HG03469 (cell line): ENCODE data around the gene SUN5.
"Not testable (repeated sequence)": the region's sequence is repeated elsewhere in the genome, so short reads cannot be mapped to it uniquely, and the experiment has no call there.

Experiments used
- ATAC-seq: cut with Tn5 transposase; IDR thresholded peaks from one replicate; pipeline ENCODE4 v1.9.1; 2021; ENCODE audit warnings: mild to moderate bottlenecking, moderate library complexity, moderate number of reproducible peaks; ENCODE audit not compliant: unreplicated experiment

SUN5 gene

GRCh38 chr20:32965581-32966373 lies 38.5 kb downstream of the SUN5 start:
- ATAC-seq: no peak

GRCh38 chr20:32965115-32965514 lies 39.1 kb downstream of the SUN5 start:
- no peak for ATAC-seq

DNA sequence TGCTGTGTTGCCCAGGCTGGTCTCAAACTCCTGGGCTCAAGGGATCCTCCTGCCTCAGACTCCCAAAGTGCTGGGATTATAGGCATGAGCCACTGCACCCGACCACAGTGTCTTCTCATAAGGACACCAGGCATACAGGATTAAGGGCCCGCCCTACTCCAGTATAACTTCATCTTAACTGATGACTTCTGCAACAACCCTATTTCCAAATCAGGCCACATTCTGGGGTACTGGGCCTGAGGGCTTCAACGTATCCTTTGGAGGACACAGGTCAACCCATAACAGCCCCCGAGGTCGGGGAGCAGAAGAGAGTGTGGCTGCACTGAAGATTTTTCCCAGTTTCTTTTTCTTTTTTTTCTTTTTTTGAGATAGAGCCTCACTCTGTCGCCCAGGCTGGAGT lies 39.7 kb downstream of the SUN5 start:
- no peak for ATAC-seq

DNA sequence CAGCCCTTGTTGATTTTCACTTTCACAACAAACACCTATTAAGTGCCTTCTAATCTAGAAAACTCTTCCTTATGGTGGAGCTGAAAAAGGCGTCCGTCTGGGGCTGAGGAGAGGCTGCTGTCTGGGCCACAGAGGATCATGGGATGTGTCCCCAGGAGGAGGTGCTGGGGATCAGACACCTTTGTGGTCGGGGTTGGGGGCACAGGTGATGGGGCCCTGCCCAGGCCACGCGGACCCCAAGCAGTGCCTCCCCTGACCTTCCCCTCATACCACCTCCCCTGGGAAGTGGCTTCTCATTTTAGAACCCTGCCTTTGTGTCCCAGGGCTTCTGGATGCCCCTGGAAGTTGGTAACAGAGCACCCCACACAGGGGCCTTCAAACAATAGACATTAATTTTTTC lies 41.1 kb downstream of the SUN5 start:
- no peak for ATAC-seq

- ATAC-seq: not testable (repeated sequence)
These were observed 41.6 kb downstream of the SUN5 start for GRCh38 chr20:32962646-32963045.

DNA sequence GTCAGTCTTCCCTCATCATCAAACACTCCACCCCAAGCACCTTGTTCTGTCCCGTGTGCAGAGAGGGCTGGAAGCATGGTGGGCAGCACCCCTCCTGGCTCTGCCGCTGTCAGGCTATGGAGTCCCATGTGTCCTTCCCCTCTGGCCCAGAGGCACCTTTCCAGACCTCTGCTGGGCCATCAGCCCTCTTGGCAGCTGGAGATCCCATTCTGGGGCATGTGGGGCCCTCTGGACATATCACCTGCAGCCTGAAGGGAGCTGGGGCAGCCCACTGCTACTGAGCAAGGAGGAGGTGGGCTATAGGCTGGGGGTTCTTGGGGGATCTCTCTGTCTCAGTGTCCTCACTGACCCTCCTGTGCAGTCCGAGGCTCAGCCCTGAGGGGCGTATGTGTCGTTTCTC lies 42.2 kb downstream of the SUN5 start:
- no peak for ATAC-seq

- ATAC-seq: no peak
These were observed 43.1 kb downstream of the SUN5 start for GRCh38 chr20:32960849-32961731.

- no peak for ATAC-seq
These were observed 44.1 kb downstream of the SUN5 start for GRCh38 chr20:32960222-32960518.

- no peak for ATAC-seq
These were observed 44.6 kb downstream of the SUN5 start for GRCh38 chr20:32959351-32960221.

DNA sequence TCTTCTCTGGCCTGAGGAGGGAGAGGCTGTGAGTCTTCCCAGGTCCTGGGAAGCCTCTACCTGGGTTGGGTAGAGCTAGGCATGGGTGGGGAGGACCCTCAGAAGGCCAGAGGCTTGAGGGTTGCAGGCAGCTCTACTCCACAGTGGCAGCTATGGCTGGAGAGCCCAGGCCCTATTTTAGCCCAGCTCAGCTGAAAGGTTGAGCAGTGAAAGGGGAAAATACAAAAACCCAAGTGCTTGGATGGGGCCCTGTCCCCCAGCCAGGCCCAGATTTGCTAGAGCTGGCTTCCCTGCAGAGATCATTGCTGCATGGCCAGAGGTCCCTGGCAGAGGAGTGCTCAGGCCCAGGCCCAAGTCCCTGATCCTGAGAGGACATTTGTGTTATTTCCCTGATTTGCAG lies 45.7 kb downstream of the SUN5 start:
- ATAC-seq: no peak

DNA sequence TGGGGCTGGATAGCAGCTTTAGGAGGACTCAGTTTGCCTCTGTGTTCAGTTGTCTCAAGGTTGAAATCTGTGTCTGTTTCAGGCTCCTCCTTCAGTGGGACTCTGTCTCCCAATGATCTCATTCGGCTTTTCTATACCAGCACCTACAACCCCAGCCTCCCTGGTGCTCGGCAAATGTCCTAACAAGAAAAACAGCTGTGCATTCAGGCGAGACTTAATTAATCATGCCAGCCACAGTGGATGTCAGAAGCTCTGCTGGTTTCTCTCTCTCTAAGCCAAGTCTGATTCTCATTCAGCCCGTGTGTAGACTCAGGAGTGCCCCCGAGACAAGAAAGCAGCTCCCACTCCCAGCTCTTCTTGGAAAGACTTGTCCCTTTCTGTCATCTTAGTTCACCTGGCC lies 46.8 kb downstream of the SUN5 start:
- ATAC-seq: no peak

GRCh38 chr20:32950539-32950938 lies 53.7 kb downstream of the SUN5 start:
- ATAC-seq: not testable (repeated sequence)

DNA sequence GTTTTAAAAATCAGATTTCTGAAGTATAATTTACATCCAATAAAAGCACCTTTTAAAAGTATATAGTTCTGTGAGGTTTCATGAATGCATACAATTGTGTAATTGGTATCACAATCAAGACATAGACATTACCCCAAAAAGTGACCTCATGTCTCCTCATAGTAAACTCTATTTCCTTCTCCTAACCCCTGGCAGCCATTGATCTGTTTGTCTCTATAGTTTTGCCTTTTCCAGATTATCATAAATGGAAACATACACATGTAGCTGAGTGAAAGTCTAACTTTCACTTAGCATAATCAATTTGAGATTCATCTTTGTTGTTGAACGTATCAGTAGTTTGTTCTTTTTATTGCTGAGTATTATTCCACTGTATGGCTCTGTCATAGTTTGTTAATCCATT lies 57.6 kb downstream of the SUN5 start:
- ATAC-seq: no peak

- no peak for ATAC-seq
These were observed 58.5 kb downstream of the SUN5 start for GRCh38 chr20:32945710-32946221.

DNA sequence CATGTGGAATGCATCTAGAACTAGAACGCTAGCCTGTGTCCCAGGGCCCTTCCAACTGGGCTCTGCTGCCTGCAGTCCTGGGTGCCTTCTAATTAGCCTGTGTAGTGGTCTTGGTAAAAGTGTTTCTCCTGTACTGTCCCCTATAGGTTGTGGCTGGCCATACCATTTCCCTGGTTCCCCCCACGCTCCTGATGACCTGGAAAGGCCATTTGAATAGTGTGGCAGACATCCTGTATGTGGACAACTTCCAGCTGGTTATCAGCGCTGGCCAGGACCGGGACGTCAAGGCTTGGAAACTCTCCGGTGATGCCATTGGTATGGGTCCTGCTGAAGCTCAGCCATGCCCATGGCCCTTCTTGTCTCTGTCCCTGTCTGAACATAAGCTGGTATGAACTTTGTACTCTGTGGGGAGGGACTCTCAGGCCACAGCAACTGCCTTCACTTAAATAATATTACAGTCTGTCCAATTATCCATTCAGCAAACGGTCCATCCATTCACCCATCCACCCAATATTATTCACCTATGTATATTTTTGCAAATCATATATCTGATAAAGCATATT lies 60.7 kb downstream of the SUN5 start:
- no peak for ATAC-seq

GRCh38 chr20:32941155-32941885 lies 62.9 kb downstream of the SUN5 start:
- no peak for ATAC-seq

DNA sequence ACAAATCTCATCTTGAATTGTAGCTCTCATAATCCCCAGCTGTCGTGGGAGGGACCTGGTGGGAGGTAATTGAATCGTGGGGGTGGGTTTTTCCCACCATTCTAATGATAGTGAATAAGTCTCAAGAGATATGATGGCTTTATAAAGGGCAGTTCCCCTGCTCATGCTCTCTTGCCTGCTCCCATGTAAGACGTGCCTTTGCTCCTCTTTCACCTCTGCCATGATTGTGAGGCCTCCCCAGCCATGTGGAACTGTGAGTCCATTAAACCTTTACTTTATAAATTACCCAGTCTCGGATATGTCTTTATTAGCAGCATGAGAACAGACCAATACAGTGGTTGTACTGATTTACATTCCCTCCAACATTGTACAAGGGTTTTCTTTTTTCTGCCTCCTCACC lies 69.7 kb downstream of the SUN5 start:
- no peak for ATAC-seq
